ENCODE measurements around the gene GPATCH2L.

DNA sequence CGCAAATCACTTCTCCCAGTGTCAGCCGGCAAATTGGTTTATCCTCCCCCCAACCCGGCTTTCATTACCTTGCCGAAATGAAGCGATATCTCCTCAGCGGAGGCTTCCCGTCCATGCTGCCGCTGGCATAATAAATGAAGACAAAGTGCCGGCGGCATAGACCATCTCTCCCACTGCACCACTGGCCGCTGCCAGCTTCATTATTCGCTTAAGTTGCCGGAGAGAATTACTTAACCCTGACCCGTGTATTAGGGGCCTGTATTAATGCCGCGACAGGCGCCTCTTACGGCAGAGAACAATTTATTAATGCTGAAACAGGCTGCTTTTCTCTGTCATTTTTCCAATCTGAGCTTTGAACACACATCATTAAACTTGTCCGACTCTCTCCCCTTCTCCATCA lies 17.5 kb upstream of the GPATCH2L start:
- TF ChIP-seq, protein P1, sequence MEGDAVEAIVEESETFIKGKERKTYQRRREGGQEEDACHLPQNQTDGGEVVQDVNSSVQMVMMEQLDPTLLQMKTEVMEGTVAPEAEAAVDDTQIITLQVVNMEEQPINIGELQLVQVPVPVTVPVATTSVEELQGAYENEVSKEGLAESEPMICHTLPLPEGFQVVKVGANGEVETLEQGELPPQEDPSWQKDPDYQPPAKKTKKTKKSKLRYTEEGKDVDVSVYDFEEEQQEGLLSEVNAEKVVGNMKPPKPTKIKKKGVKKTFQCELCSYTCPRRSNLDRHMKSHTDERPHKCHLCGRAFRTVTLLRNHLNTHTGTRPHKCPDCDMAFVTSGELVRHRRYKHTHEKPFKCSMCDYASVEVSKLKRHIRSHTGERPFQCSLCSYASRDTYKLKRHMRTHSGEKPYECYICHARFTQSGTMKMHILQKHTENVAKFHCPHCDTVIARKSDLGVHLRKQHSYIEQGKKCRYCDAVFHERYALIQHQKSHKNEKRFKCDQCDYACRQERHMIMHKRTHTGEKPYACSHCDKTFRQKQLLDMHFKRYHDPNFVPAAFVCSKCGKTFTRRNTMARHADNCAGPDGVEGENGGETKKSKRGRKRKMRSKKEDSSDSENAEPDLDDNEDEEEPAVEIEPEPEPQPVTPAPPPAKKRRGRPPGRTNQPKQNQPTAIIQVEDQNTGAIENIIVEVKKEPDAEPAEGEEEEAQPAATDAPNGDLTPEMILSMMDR (conservative IDR thresholded peaks at IDR 0.05 in 1 of 2, IDR thresholded peaks at IDR 0.05 in 1 of 2; ENCODE audit: extremely low read depth in 1 of 2, insufficient read depth in 1 of 2, low read depth in 1 of 2, low read length in 2 of 2), result no peak
- TF ChIP-seq EZH2 (IDR thresholded peaks at IDR 0.05; ENCODE audit: borderline replicate concordance, low read length), result no peak
